Hair follicular keratinocyte (primary cell): ENCODE results near the gene ERGIC3. TPM values are rescaled to one million over a fixed set of nuclear protein-coding genes. Genes with fewer than 3 reads are reported as not detected.

Experiments
- total RNA-seq: library from RNA; depleted of rRNA; stranded (reverse); fragments of >200 nt; gene quantifications from 2 replicates; pipeline ENCODE4 v1.2.3, GENCODE V29; 2015

Gene ERGIC3
- total RNA-seq = 165 and 240 TPM in 2 replicates

DNA sequence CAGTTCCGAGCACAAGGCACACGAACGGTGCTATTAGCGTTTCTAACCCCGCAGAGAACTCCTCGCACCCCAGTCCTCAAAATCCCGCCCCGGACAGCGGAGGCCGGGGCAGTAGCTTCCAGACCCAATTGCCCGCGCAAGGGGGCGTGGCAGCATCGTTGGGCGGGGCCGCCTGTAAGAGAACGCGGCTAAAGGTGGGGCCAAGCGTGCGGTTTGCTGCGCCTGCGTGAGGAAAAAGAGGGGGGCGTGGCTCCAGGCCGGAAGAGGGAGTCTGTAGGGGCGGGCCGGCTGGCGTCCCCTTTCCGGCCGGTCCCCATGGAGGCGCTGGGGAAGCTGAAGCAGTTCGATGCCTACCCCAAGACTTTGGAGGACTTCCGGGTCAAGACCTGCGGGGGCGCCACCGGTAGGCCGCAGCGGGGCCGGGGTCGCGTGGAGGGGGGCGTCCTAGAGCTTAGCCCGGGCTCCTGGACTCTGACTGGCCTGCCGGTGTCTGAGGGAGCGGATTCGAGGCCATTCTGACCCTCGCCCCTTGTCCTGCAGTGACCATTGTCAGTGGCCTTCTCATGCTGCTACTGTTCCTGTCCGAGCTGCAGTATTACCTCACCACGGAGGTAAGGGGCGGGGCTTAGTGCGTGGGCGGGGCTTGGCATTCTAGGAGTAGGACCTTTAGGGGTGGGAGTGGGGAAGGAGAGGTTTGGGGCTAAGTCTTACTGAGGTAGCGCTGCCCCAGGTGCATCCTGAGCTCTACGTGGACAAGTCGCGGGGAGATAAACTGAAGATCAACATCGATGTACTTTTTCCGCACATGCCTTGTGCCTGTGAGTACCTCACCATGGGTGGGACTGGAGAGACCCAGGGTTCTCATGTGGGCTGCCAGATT, at the start of gene ERGIC3:
Gene ERGIC3 (plus strand): TSS at position 296 of the 880 bp plus-strand sequence. CDS start 20 bp downstream, at position 316.

DNA sequence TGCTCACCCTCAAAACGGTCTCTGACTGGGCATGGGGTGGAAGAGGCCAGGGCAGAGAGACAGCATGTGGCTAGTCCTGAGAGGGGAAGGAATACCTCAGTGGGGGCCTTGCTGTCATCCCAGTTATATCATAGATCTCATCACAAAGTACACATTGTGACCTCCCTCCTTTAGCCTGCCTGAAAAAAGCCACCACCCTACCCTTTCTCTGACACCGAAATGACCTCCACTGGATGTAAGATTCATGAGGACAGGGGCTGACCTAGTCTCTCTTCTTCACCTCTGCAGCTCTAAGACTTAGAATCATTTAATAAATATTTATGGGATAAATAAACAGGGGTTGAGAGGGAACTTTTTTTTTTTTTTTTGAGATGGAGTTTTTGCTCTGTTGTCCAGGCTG, 12.3 kb upstream of the ERGIC3 start, which contains the start of gene C20orf173:
Gene C20orf173 (minus strand): TSS at position 101 of the 400 bp plus-strand sequence. CDS start 279 bp downstream, outside the sequence.

Other genes with a start within 250 kb of the ERGIC3 start
- gene FAM83C, start 249.7 kb upstream of the ERGIC3 start, total RNA-seq = 0.62 and 1.0 TPM in 2 replicates
- 22.0 and 24.4 TPM in 2 replicates for gene UQCC1, start 130.1 kb upstream of the ERGIC3 start, total RNA-seq
- 0.19 and 0.31 TPM in 2 replicates for gene GDF5, start 103.8 kb upstream of the ERGIC3 start, total RNA-seq
- 21.3 and 31.8 TPM in 2 replicates for gene CEP250, start 86.5 kb upstream of the ERGIC3 start, total RNA-seq
- gene C20orf173, start 12.4 kb upstream of the ERGIC3 start, total RNA-seq = not detected in 2 replicates
- 2.1 and 3.5 TPM in 2 replicates for gene SPAG4, start 73.8 kb downstream of the ERGIC3 start, total RNA-seq
- gene CPNE1, start 122.8 kb downstream of the ERGIC3 start, total RNA-seq = 131 TPM in 2 replicates
- 27.3 and 40.5 TPM in 2 replicates for gene RBM12, start 122.8 kb downstream of the ERGIC3 start, total RNA-seq
- 36.0 and 37.1 TPM in 2 replicates for gene NFS1, start 157.3 kb downstream of the ERGIC3 start, total RNA-seq
- 602 and 619 TPM in 2 replicates for gene ROMO1, start 157.3 kb downstream of the ERGIC3 start, total RNA-seq
- gene RBM39, start 200.2 kb downstream of the ERGIC3 start, total RNA-seq = 116 and 130 TPM in 2 replicates
- gene PHF20, start 229.9 kb downstream of the ERGIC3 start, total RNA-seq = 21.2 and 22.8 TPM in 2 replicates